ENCODE measurements around the gene DIP2C. TPM values are rescaled to one million over a fixed set of nuclear protein-coding genes. Genes with fewer than 3 reads are reported as not detected.
"Not testable (repeated sequence)": the region's sequence is repeated elsewhere in the genome, so short reads cannot be mapped to it uniquely, and the experiment has no call there.

DIP2C gene
- polyA plus RNA-seq, 3 donors, result 19.1 to 24.8 (median 23.2) TPM

GRCh38 chr10:282294-283139, 407.0 kb downstream of the DIP2C start:
- no peak for DNase-seq

GRCh38 chr10:279655-280054, 409.8 kb downstream of the DIP2C start:
- DNase-seq, result no peak

GRCh38 chr10:279232-279631, 410.2 kb downstream of the DIP2C start:
- DNase-seq, result no peak

- no peak for DNase-seq
Observed at GRCh38 chr10:278707-279106, 410.8 kb downstream of the DIP2C start.

- no peak for DNase-seq
Observed at GRCh38 chr10:277963-278362, 411.5 kb downstream of the DIP2C start.

- no peak for DNase-seq
Observed at GRCh38 chr10:275680-276079, 413.8 kb downstream of the DIP2C start.

- no peak for DNase-seq
Observed at GRCh38 chr10:274866-275265, 414.6 kb downstream of the DIP2C start.

- DNase-seq, result no peak
Observed at GRCh38 chr10:273088-273487, 416.4 kb downstream of the DIP2C start.

GRCh38 chr10:271722-272121, 417.7 kb downstream of the DIP2C start:
- DNase-seq, result no peak

GRCh38 chr10:271201-271600, 418.3 kb downstream of the DIP2C start:
- no peak for DNase-seq

GRCh38 chr10:269440-270074, 419.9 kb downstream of the DIP2C start:
- DNase-seq, result no peak

GRCh38 chr10:267705-268104, 421.8 kb downstream of the DIP2C start:
- no peak for DNase-seq

GRCh38 chr10:266974-267425, 422.5 kb downstream of the DIP2C start:
- DNase-seq, result no peak

GRCh38 chr10:265816-266588, 423.5 kb downstream of the DIP2C start:
- DNase-seq, result not testable (repeated sequence)

GRCh38 chr10:265074-265440, 424.4 kb downstream of the DIP2C start:
- DNase-seq, result not testable (repeated sequence)

GRCh38 chr10:264160-265073, 425.1 kb downstream of the DIP2C start:
- not testable (repeated sequence) for DNase-seq

GRCh38 chr10:260819-261429, 428.5 kb downstream of the DIP2C start:
- DNase-seq, result no peak

- DNase-seq, result no peak
Observed at GRCh38 chr10:251982-252582, 437.4 kb downstream of the DIP2C start.

GRCh38 chr10:248307-248706, 441.2 kb downstream of the DIP2C start:
- DNase-seq, result no peak

GRCh38 chr10:247480-247879, 442.0 kb downstream of the DIP2C start:
- DNase-seq, result no peak

- DNase-seq, result no peak
Observed at GRCh38 chr10:246431-246830, 443.0 kb downstream of the DIP2C start.
